Stimulated activated CD4-positive, alpha-beta T cell treated with anti-CD3 and anti-CD28 coated beads, Interleukin-4, amount 100 ng/mL, for 48 hours (primary cell): ENCODE measurements around the gene IMPACT.

Experiments used
- DNase-seq, 2 donors: peaks; one replicate each; pipeline ENCODE4 v3.0.0-alpha.2; 2020; ENCODE audit warnings: low read depth in 2 of 2

Gene IMPACT, protein sequence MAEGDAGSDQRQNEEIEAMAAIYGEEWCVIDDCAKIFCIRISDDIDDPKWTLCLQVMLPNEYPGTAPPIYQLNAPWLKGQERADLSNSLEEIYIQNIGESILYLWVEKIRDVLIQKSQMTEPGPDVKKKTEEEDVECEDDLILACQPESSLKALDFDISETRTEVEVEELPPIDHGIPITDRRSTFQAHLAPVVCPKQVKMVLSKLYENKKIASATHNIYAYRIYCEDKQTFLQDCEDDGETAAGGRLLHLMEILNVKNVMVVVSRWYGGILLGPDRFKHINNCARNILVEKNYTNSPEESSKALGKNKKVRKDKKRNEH

GRCh38 chr18:24426398-24427294, at the start of gene IMPACT:
IMPACT (plus strand) TSS chr18:24426670; CDS start chr18:24426757, 87 bp downstream.
- DNase-seq = peak; percentile 68 to 73

GRCh38 chr18:24378598-24378997, 47.9 kb upstream of the IMPACT start:
- no peak for DNase-seq

GRCh38 chr18:24380163-24380747, 46.2 kb upstream of the IMPACT start:
- DNase-seq = no peak

DNA sequence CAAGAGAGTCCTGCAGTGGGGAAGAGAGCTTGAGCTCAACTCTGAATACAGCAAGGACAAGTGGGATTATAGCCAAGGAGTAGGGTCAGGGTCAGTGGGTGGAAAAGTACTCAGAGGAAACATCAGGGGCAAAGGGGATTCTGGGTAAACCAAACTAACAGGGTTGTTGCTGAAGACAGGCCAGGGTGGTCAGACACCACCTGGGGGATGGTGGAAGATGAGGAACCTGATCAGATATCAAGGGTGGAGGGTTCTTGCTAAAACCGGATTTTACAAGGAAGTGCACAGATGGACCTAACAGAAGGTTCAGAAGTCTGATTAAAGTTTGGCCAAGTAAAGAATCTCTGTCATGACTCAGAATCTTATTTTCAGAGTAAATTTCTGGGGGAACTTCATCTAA, 45.3 kb upstream of the IMPACT start:
- DNase-seq = no peak

DNA sequence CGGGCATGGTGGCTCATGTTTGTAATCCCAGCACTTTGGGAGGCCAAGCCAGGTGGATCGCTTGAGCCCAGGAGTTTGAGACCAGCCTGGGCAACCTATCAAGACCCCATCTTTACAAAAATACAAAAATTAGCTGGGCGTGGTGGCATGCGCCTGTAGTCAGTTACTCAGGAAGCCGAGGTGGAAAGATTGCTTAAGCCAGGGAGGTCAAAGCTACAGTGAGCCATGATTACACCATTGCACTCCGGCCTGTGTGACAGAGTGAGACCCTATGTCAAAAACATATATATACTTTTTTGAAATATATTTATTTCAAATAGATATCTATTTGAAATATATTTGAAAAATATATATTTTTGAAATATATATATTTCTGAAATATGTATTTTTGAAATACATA, 39.8 kb upstream of the IMPACT start:
- no peak for DNase-seq

GRCh38 chr18:24388957-24389356, 37.5 kb upstream of the IMPACT start:
- no peak for DNase-seq

DNA sequence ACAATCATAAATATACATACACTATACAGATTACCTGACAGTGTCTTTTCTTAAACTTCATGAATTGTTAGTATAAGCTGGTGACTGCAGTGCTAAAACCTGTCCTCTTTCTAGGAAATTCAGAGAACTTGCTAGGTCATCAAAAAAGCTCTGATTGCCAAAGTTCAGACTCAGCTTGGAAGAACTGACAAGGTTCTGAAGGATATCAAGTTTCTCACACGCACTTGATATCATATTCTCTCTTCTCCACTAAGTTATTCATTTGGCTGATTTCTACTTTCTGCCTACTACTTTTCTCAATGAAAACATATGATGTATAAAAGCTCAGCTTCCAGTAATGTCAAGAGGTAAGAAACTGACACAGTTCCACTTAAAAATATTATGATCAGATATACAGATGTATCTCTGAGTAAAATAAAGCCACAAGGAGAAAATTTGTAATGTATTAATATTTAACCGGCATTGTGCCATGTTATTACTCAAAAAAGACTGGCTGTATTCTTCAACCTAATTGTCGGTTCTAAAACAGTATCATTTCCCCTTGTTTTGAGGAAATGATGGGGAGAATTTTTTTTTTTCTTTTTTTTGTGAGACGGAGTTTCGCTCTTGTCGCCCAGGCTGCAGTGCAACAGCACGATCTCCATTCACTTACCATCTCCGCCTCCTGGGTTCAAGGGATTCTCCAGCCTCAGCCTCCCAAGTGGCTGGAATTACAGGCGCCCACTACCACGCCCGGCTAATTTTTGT, 31.2 kb upstream of the IMPACT start:
- DNase-seq = no peak

- no peak for DNase-seq
Observed at GRCh38 chr18:24396082-24396633, 30.3 kb upstream of the IMPACT start.

DNA sequence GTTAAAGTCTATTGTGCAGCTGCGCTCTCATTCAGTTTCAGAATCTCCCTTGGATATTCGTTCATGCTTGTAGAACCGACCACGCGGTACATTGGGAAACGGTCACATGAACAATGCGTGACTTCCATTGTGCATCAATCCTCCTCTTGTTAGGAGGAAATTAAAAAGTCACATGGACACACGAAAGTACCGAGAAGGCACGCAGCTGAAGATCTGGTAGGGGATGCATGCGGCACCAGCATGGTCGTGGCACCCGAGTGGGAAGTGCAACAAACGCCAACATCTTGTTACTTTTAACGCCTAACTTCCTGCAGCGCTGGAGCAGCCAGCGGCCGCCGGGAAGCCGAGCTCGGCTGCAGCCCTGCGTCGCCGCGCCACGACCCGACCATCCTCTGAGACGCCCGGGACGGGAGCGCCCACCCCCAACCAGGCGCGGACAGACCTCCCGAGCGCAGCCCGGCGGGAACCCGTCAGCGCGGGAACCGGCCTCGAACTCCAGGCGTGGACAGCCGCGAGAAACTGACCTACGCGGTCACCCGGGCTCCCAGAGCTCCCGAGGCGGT, 29.3 kb upstream of the IMPACT start:
- DNase-seq = peak; percentile 10 to 13

- peak; percentile 68 to 78 for DNase-seq
Observed at GRCh38 chr18:24397694-24398368, 28.6 kb upstream of the IMPACT start, which contains the start of gene OSBPL1A. OSBPL1A (minus strand) TSS chr18:24397824; CDS start chr18:24377533, 20,291 bp downstream.

DNA sequence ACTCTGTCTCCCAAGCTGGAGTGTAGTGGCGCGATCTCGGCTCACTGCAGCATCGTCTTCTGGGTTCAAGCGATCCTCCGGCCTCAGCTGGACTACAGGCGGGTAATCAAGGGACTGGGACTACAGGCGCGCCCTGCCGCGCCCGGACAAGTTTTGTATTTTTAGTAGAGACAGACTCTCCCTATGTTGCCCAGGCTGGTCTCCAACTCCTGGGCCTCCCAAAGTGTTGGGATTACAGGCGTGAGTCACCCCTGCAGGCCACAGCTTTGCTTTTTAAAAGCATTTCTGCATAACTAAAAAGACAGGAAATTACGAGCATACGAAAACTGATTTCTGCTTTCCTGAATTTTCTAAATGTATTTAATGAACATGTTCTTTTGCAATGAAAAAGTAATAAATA, 27.9 kb upstream of the IMPACT start:
- DNase-seq = no peak

- DNase-seq = no peak
Observed at GRCh38 chr18:24400587-24400986, 25.9 kb upstream of the IMPACT start.

DNA sequence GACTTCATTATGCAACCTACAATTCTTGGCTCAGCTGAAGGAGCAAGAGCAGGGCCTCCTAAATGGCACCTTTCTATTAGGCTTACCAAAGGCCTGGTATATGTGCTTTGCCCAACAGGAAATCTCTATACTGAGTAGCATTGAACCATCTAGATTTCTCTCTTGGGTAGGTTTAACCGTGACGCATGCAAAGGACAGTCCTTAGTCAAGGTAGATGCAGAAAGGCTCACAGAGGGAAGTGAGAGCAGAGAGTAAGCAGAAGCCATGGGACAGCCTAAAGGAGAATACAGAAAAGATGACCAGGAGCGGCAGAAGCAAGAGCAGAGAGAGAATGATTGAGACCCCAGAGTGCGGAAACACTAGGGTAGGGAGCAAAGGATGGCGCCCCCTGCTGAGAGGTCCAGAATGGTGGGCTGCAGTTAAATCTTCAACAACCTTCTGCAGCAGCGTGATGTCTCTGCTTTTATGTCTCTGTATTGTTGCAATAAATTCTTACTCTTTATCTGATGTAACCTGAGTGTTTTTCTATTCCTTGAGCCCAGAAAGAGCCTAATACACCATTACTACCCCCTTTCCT, 24.2 kb upstream of the IMPACT start:
- no peak for DNase-seq

- no peak for DNase-seq
Observed at GRCh38 chr18:24403076-24403475, 23.4 kb upstream of the IMPACT start.

DNA sequence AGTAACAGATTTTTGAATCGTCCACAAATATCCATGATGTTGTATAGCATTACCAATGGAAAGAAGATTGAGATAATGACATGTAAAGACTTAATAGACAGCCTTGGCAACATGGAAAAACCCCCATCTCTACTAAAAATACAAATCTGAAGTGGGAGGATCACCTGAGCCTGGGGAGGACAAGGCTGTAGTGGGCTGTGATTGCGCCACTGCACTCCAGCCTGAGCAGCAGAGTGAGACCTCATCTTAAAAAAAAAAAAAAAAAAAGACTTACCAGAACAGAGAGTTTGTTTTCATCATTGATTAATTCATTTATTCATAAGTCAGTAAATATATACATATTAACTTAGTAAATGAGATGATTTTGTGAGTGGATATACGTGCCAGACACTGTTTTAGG, 21.9 kb upstream of the IMPACT start:
- no peak for DNase-seq

- no peak for DNase-seq
Observed at GRCh38 chr18:24408496-24408895, 18.0 kb upstream of the IMPACT start.

- DNase-seq = no peak
Observed at GRCh38 chr18:24413148-24413547, 13.3 kb upstream of the IMPACT start.

GRCh38 chr18:24414349-24415003, 12.0 kb upstream of the IMPACT start:
- DNase-seq = peak; percentile 15 to 36

GRCh38 chr18:24417480-24417879, 9.0 kb upstream of the IMPACT start:
- no peak for DNase-seq

- no peak for DNase-seq
Observed at GRCh38 chr18:24420551-24420950, 5.9 kb upstream of the IMPACT start.
